B cell (primary cell): ENCODE measurements around the gene OLFM4.

Experiments
- CTCF ChIP-seq: fragments of 200-600 bp; IDR thresholded peaks from one replicate; pipeline ENCODE4 v1.8.0; 2022; ENCODE audit warnings: antibody characterized with exemption, mild to moderate bottlenecking
- EZH2 ChIP-seq: IDR thresholded peaks from 2 replicates; pipeline ENCODE4 v1.6.1; 2012; ENCODE audit warnings: borderline replicate concordance, low read depth, mild to moderate bottlenecking, moderate library complexity, low read length; ENCODE audit not compliant: insufficient read depth, poor library complexity, severe bottlenecking

- TF ChIP-seq CTCF (no peak), EZH2 (no peak)
Observed at GRCh38 chr13:52994865-52995264, 33.7 kb upstream of the OLFM4 start.
